IMR-90 (cell line): ENCODE measurements around the gene BTG4. TPM values are rescaled to one million over a fixed set of nuclear protein-coding genes. Genes with fewer than 3 reads are reported as not detected.

Source experiments
- ATAC-seq: fragments of 200-7000 bp; cut with Tn5 transposase; 2 replicates; pipeline ENCODE4 v1.9.1; 2020; ENCODE audit warnings: low read depth, mild to moderate bottlenecking, moderate library complexity
- BruUV-seq: library from RNA; stranded (reverse); fragments of 400-500 nt; replicated peaks from 2 replicates; lab custom pipeline; 2021; lab: Mats Ljungman, UMichigan
- CTCF ChIA-PET: fragments of 300-600 bp; formaldehyde crosslinking; extraction: SDS; loops from one replicate; lab custom pipeline; 2021; ENCODE audit warnings: antibody characterized with exemption; lab: Yijun Ruan, JAX
- POLR2A ChIA-PET: fragments of 300-600 bp; sonication (Branson Sonifier 250); formaldehyde crosslinking; loops from one replicate; lab custom pipeline; 2022; ENCODE audit warnings: antibody characterized with exemption; ENCODE audit not compliant: unreplicated experiment; lab: Charles Lee
- DNase-seq: peaks from one replicate; pipeline ENCODE4 v3.0.0; 2013
- H2AFZ ChIP-seq: replicated peaks from 2 replicates; pipeline ENCODE3; 2013; ENCODE audit warnings: low read length, mild to moderate bottlenecking; ENCODE audit not compliant: poor library complexity
- H2AK5ac ChIP-seq: 2 replicates; pipeline ENCODE4 v1.6.1; 2013; ENCODE audit warnings: low read depth, low read length, inconsistent platforms
- H2AK9ac ChIP-seq: replicated peaks from 2 replicates; pipeline ENCODE3; 2013; ENCODE audit warnings: mild to moderate bottlenecking, low read depth, low read length, moderate library complexity; ENCODE audit not compliant: poor library complexity
- H2BK120ac ChIP-seq: 2 replicates; pipeline ENCODE4 v1.6.1; 2013; ENCODE audit warnings: low read depth, low read length, inconsistent platforms
- H2BK15ac ChIP-seq: 3 replicates; pipeline ENCODE4 v1.6.1; 2013; ENCODE audit warnings: low read depth, low read length, inconsistent platforms
- H2BK20ac ChIP-seq: 2 replicates; pipeline ENCODE4 v1.6.1; 2013; ENCODE audit warnings: low read depth, mild to moderate bottlenecking, inconsistent platforms, low read length, moderate library complexity
- H2BK5ac ChIP-seq: 2 replicates; pipeline ENCODE4 v1.6.1; 2013; ENCODE audit warnings: mild to moderate bottlenecking, low read depth, low read length, inconsistent platforms; ENCODE audit not compliant: poor library complexity, severe bottlenecking
- H3K14ac ChIP-seq: replicated peaks from 2 replicates; pipeline ENCODE4 v1.6.1; 2013; ENCODE audit warnings: low read depth, low read length, inconsistent platforms
- H3K18ac ChIP-seq: 2 replicates; pipeline ENCODE4 v1.6.1; 2013; ENCODE audit warnings: low read depth, low read length, control low read depth
- H3K23ac ChIP-seq: 2 replicates; pipeline ENCODE4 v1.6.1; 2013; ENCODE audit warnings: low read depth, low read length, inconsistent platforms
- H3K27ac ChIP-seq: 2 replicates; pipeline ENCODE4 v1.5.1; 2013; ENCODE audit warnings: mild to moderate bottlenecking, control low read depth, low read length; ENCODE audit not compliant: insufficient read depth
- H3K27me3 ChIP-seq: 2 replicates; pipeline ENCODE4 v1.6.1; 2013; ENCODE audit warnings: low read length; ENCODE audit not compliant: control insufficient read depth, insufficient read depth
- H3K36me3 ChIP-seq: 2 replicates; pipeline ENCODE4 v1.6.1; 2013; ENCODE audit warnings: low read length, mixed read lengths; ENCODE audit not compliant: control insufficient read depth, insufficient read depth
- H3K4ac ChIP-seq: 2 replicates; pipeline ENCODE4 v1.6.1; 2013; ENCODE audit warnings: low read depth, low read length, inconsistent platforms
- H3K4me1 ChIP-seq: 2 replicates; pipeline ENCODE4 v1.6.1; 2013; ENCODE audit warnings: low read length, mixed read lengths; ENCODE audit not compliant: control insufficient read depth, insufficient read depth
- H3K4me2 ChIP-seq: 2 replicates; pipeline ENCODE4 v1.6.1; 2013; ENCODE audit warnings: low read depth, mild to moderate bottlenecking, control low read depth, low read length, moderate library complexity
- H3K4me3 ChIP-seq: 2 replicates; pipeline ENCODE4 v1.5.1; 2013; ENCODE audit warnings: low read depth, mild to moderate bottlenecking, control low read depth, low read length, moderate library complexity; ENCODE audit not compliant: insufficient read depth
- H3K56ac ChIP-seq: 2 replicates; pipeline ENCODE4 v1.6.1; 2013; ENCODE audit warnings: low read length, inconsistent platforms; ENCODE audit not compliant: insufficient read depth; ENCODE audit errors: extremely low read depth
- H3K79me1 ChIP-seq, 2 experiments: 2 replicates each; pipeline ENCODE4 v1.6.1; 2013; ENCODE audit warnings: low read length in 2 of 2, inconsistent platforms in 1 of 2, low read depth in 1 of 2
- H3K9ac ChIP-seq: 2 replicates; pipeline ENCODE4 v1.6.1; 2013; ENCODE audit warnings: low read depth, low read length, control low read depth
- H3K9me1 ChIP-seq: 2 replicates; pipeline ENCODE4 v1.6.1; 2013; ENCODE audit warnings: low read length, inconsistent platforms; ENCODE audit not compliant: insufficient read depth
- H3K9me3 ChIP-seq: 2 replicates; pipeline ENCODE4 v1.6.1; 2013; ENCODE audit warnings: low read length; ENCODE audit not compliant: control insufficient read depth, insufficient read depth
- H4K20me1 ChIP-seq: 2 replicates; pipeline ENCODE4 v1.6.1; 2013; ENCODE audit warnings: low read length, inconsistent platforms; ENCODE audit not compliant: insufficient read depth
- H4K5ac ChIP-seq: 2 replicates; pipeline ENCODE4 v1.6.1; 2013; ENCODE audit warnings: mild to moderate bottlenecking, low read depth, low read length, control low read depth
- H4K8ac ChIP-seq, 2 experiments: 2 replicates each; pipeline ENCODE4 v1.6.1; 2013; ENCODE audit warnings: low read depth in 2 of 2, low read length in 2 of 2, control low read depth in 1 of 2, inconsistent platforms in 1 of 2
- H4K91ac ChIP-seq: 2 replicates; pipeline ENCODE4 v1.6.1; 2013; ENCODE audit warnings: low read depth, low read length, inconsistent platforms; ENCODE audit not compliant: insufficient read depth
- POLR2A ChIP-seq: IDR thresholded peaks from 2 replicates; pipeline ENCODE4 v1.6.1; 2012; ENCODE audit warnings: mild to moderate bottlenecking, low read depth, low read length
- SMC3 ChIP-seq: fragments of 150-350 bp; IDR thresholded peaks from 2 replicates; pipeline ENCODE4 v1.6.1; 2016; ENCODE audit warnings: low read depth, mild to moderate bottlenecking, antibody characterized with exemption, low read length, moderate library complexity
- WGBS, 2 experiments: methylation state at CpG; one replicate each; pipeline versions ENCODE4 v1.1.5 to v1.1.7; 2013; ENCODE audit warnings: missing lambda C conversion rate in 2 of 2; ENCODE audit not compliant: insufficient read length in 1 of 2; ENCODE audit errors: extremely low coverage in 2 of 2; 5-methylcytosine and 5-hydroxymethylcytosine counted together
- dilution Hi-C: fragments of 300-500 bp; cut with HindIII; formaldehyde crosslinking; loops from one replicate; pipeline ENCODE4 v1.14.3; 2018; ENCODE audit warnings: low sequenced_read_pairs; ENCODE audit not compliant: unreplicated experiment
- in situ Hi-C: fragments of 300-500 bp; cut with MboI; formaldehyde crosslinking; loops from 3 replicates; pipeline ENCODE4 v1.14.3; 2019; ENCODE audit warnings: low sequenced_read_pairs, inconsistent platforms, mixed read lengths
- intact Hi-C: fragments of 100-400 bp; cut with micrococcal nuclease; formaldehyde crosslinking; loops from 2 replicates; pipeline ENCODE4 v1.10.0; 2022
- polyA plus RNA-seq, 3 experiments: library from polyadenylated mRNA; depleted of rRNA; stranded (reverse); fragments of >200 nt; gene quantifications; 2 replicates each; pipeline ENCODE4 v1.2.3, GENCODE V29; 2012; ENCODE audit warnings: low replicate concordance in 1 of 3
- total RNA-seq: library from RNA; depleted of rRNA; stranded (reverse); fragments of >200 nt; gene quantifications from 2 replicates; pipeline ENCODE4 v1.2.3, GENCODE V29; 2012

Gene BTG4
- total and polyA plus RNA-seq, 2 of the 4 experiments (the other 2 are of a cell fraction), result not detected

GRCh38 chr11:111447112-111447471 is 65.1 kb downstream of the BTG4 start:
- dilution Hi-C loops, result no loop called here
- intact Hi-C loops, result loop anchor here (2.0 to 10.0 kb wide), 5 partner anchors 210 to 1242 kb away; no protein-coding TSS in a partner anchor
- no peak overlapping the region for H3K56ac ChIP-seq
- DNase-seq (no peak), ATAC-seq (no peak)
- in situ Hi-C loops, result loop anchor here (5.0 to 25.0 kb wide), 3 partner anchors 165 to 1235 kb away; no protein-coding TSS in a partner anchor
- H3K4me3 ChIP-seq, result no peak overlapping the region
- H3K27me3 ChIP-seq, result no peaks in the 10 kb centered on the region; the same call in 1 of the 2 replicates
- no peak overlapping the region for H3K27ac ChIP-seq
- no peak overlapping the region for H3K9ac ChIP-seq
- H4K5ac ChIP-seq, result no peak overlapping the region
- no peaks in the 10 kb centered on the region for H3K36me3 ChIP-seq
- H3K23ac ChIP-seq, result no peak overlapping the region
- no peak overlapping the region for H2BK15ac ChIP-seq
- no peaks in the 10 kb centered on the region for H3K79me1 ChIP-seq
- no peaks in the 10 kb centered on the region for H3K9me3 ChIP-seq
- ChIA-PET POLR2A (no interaction called here), CTCF (interaction anchor here (0.7 to 2.3 kb wide), 6 partner anchors 8 to 1082 kb away, joined by 3 to 7 read pairs (median 4); no protein-coding TSS in a partner anchor)
- H2BK5ac ChIP-seq, result no peak overlapping the region
- H2BK20ac ChIP-seq, result no peak overlapping the region
- H3K4me1 ChIP-seq, result no peaks in the 10 kb centered on the region; the same call in 1 of the 2 replicates
- TF ChIP-seq SMC3, result no peak
- no peak for TF ChIP-seq POLR2A
- no peak overlapping the region for H2BK120ac ChIP-seq
- no TSS peak for BruUV-seq
- no peak overlapping the region for H2AK5ac ChIP-seq
- no peak overlapping the region for H4K8ac ChIP-seq
- no peak overlapping the region for H4K91ac ChIP-seq
- WGBS, 2 experiments, result no CpG with 5 or more reads among the region's 4 CpGs
- H4K20me1 ChIP-seq, result no peaks in the 10 kb centered on the region
- no peak overlapping the region for H3K14ac ChIP-seq
- H3K4ac ChIP-seq, result no peak overlapping the region
- H3K18ac ChIP-seq, result no peak overlapping the region
- H2AK9ac ChIP-seq, result no peak overlapping the region
- H2AFZ ChIP-seq, result no peak overlapping the region
- no peaks in the 10 kb centered on the region for H3K9me1 ChIP-seq
- no peak overlapping the region for H3K4me2 ChIP-seq
